ENCODE measurements around the gene ATG14. TPM values are rescaled to one million over a fixed set of nuclear protein-coding genes. Genes with fewer than 3 reads are reported as not detected.
"Not testable (repeated sequence)": the region's sequence is repeated elsewhere in the genome, so short reads cannot be mapped to it uniquely, and the experiment has no call there.

Gene ATG14
- polyA plus RNA-seq, 3 donors: 1.8 to 6.8 (median 3.3) TPM

- no peak for DNase-seq
- Histone ChIP-seq H3K9ac (ENCODE audit: insufficient read depth, low read length, poor library complexity, severe bottlenecking) (no peak overlapping the region), H3K4me2 (replicated peaks; ENCODE audit: extremely low read depth, low read length, poor library complexity, severe bottlenecking) (no peak overlapping the region), H3K4me1 (ENCODE audit: control insufficient read depth in 1 of 2, insufficient read depth in 2 of 2, low read length in 2 of 2) (no peaks in the 10 kb centered on the region), H4K20me1 (ENCODE audit: insufficient read depth, low read length) (no peaks in the 10 kb centered on the region), H3K4me3 (replicated peaks in 1 of 3; ENCODE audit: low read depth in 2 of 3, low read length in 3 of 3) (no peak overlapping the region), H2AFZ (ENCODE audit: insufficient read depth, low read depth, low read length, poor library complexity, severe bottlenecking) (no peak overlapping the region), H3K9me3 (replicated peaks in 1 of 2; ENCODE audit: control insufficient read depth in 1 of 2, insufficient read depth in 1 of 2, low read length in 2 of 2) (no peaks in the 10 kb centered on the region), H3K27me3 (ENCODE audit: control insufficient read depth in 2 of 2, insufficient read depth in 2 of 2, low read length in 2 of 2) (no peaks in the 10 kb centered on the region), H3K27ac (ENCODE audit: low read depth in 1 of 2, low read length in 2 of 2) (no peak overlapping the region), H3K36me3 (replicated peaks in 1 of 2; ENCODE audit: control insufficient read depth in 1 of 2, insufficient read depth in 2 of 2, low read length in 2 of 2) (peaks cover 49 to 94% of the 10 kb centered on the region in 2 donors), H3K79me2 (ENCODE audit: insufficient read depth, low read length) (no peaks in the 10 kb centered on the region)
- no peaks in the 10 kb centered on the region for H3K9me3 Mint-ChIP-seq
- no peak for TF ChIP-seq CTCF (IDR thresholded peaks at IDR 0.05)
- no peaks in the 10 kb centered on the region for H3K4me1 Mint-ChIP-seq
- H3K27ac Mint-ChIP-seq: peak overlapping the region in 2 of 7 donors; percentile 20 to 21
- H3K27me3 Mint-ChIP-seq (ENCODE audit: low read depth in 3 of 3): peaks cover 0 to 2% (median 0%) of the 10 kb centered on the region in 3 donors
- no peak overlapping the region for H3K4me3 Mint-ChIP-seq
- intact Hi-C loops (cut with micrococcal nuclease): no loop called here
- H3K36me3 Mint-ChIP-seq: peaks cover 75 to 93% of the 10 kb centered on the region in 2 donors
- WGBS (ENCODE audit: insufficient coverage): 97% methylated on average over 3 of the region's 3 CpGs
Measured at GRCh38 chr14:55384536-55384935, 27.1 kb downstream of the ATG14 start.

DNA sequence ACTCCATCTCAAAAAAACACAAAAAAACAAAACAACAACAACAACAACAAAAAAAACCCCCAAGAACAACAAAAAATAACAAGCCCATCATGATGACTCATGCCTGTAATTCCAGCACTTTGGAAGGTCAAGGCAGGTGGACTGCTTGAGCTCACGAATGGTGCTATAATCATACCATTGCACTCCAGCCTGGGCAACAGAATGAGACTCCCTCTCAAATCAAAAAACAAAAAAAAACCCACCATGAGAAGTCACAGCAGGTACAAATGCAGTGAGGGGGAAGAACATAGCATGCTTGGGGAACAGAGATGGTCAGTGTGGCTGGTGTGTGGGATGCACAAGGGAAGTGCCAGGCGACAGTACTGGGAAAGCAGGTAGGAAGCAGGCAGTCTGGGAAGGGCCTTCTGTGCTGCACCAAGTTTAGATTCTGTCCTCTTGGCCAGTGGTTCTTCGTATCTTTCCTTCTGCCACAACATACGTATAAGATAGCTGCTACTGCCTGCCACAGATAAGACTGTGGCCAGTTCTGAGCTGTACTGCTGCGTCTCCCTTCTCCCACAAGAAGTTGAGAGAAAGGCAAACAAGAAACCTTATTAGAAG is 28.0 kb downstream of the ATG14 start:
- Histone ChIP-seq H2AFZ (ENCODE audit: insufficient read depth, low read depth, low read length, poor library complexity, severe bottlenecking) (no peak overlapping the region), H3K4me3 (replicated peaks in 1 of 3; ENCODE audit: low read depth in 2 of 3, low read length in 3 of 3) (no peak overlapping the region), H3K27me3 (ENCODE audit: control insufficient read depth in 2 of 2, insufficient read depth in 2 of 2, low read length in 2 of 2) (no peaks in the 10 kb centered on the region), H3K36me3 (replicated peaks in 1 of 2; ENCODE audit: control insufficient read depth in 1 of 2, insufficient read depth in 2 of 2, low read length in 2 of 2) (peaks cover 49 to 92% of the 10 kb centered on the region in 2 donors), H3K4me2 (replicated peaks; ENCODE audit: extremely low read depth, low read length, poor library complexity, severe bottlenecking) (no peak overlapping the region), H3K79me2 (ENCODE audit: insufficient read depth, low read length) (no peaks in the 10 kb centered on the region), H3K4me1 (ENCODE audit: control insufficient read depth in 1 of 2, insufficient read depth in 2 of 2, low read length in 2 of 2) (no peaks in the 10 kb centered on the region), H3K27ac (ENCODE audit: low read depth in 1 of 2, low read length in 2 of 2) (no peak overlapping the region), H3K9me3 (replicated peaks in 1 of 2; ENCODE audit: control insufficient read depth in 1 of 2, insufficient read depth in 1 of 2, low read length in 2 of 2) (no peaks in the 10 kb centered on the region), H3K9ac (ENCODE audit: insufficient read depth, low read length, poor library complexity, severe bottlenecking) (no peak overlapping the region), H4K20me1 (ENCODE audit: insufficient read depth, low read length) (no peaks in the 10 kb centered on the region)
- no peak for TF ChIP-seq CTCF (IDR thresholded peaks at IDR 0.05)
- WGBS (ENCODE audit: insufficient coverage): 90% methylated on average over 3 of the region's 5 CpGs
- intact Hi-C loops (cut with micrococcal nuclease): no loop called here
- Mint-ChIP-seq H3K36me3 (peaks cover 69 to 91% of the 10 kb centered on the region in 2 donors), H3K9me3 (no peaks in the 10 kb centered on the region), H3K4me3 (no peak overlapping the region), H3K4me1 (no peaks in the 10 kb centered on the region), H3K27ac (peak overlapping the region in 5 of 7 donors; percentile 1 to 55 (median 20)), H3K27me3 (ENCODE audit: low read depth in 3 of 3) (peaks cover 0 to 2% (median 0%) of the 10 kb centered on the region in 3 donors)
- no peak for DNase-seq

- H3K4me1 ChIP-seq (ENCODE audit: control insufficient read depth in 1 of 2, insufficient read depth in 2 of 2, low read length in 2 of 2); H3K27ac ChIP-seq (ENCODE audit: low read depth in 1 of 2, low read length in 2 of 2); H3K9me3 ChIP-seq (replicated peaks in 1 of 2; ENCODE audit: control insufficient read depth in 1 of 2, insufficient read depth in 1 of 2, low read length in 2 of 2); H3K27me3 Mint-ChIP-seq (ENCODE audit: low read depth in 3 of 3); intact Hi-C loops (cut with micrococcal nuclease); H3K9ac ChIP-seq (ENCODE audit: insufficient read depth, low read length, poor library complexity, severe bottlenecking); H3K79me2 ChIP-seq (ENCODE audit: insufficient read depth, low read length); H3K4me3 Mint-ChIP-seq; H4K20me1 ChIP-seq (ENCODE audit: insufficient read depth, low read length); H3K27me3 ChIP-seq (ENCODE audit: control insufficient read depth in 2 of 2, insufficient read depth in 2 of 2, low read length in 2 of 2); H3K4me1 Mint-ChIP-seq; DNase-seq; H2AFZ ChIP-seq (ENCODE audit: insufficient read depth, low read depth, low read length, poor library complexity, severe bottlenecking); H3K4me2 ChIP-seq (replicated peaks; ENCODE audit: extremely low read depth, low read length, poor library complexity, severe bottlenecking); H3K9me3 Mint-ChIP-seq; H3K4me3 ChIP-seq (replicated peaks in 1 of 3; ENCODE audit: low read depth in 2 of 3, low read length in 3 of 3): not testable (repeated sequence)
- WGBS (ENCODE audit: insufficient coverage): 100% methylated on average over 5 of the region's 10 CpGs
- H3K36me3 Mint-ChIP-seq: peaks cover 70 to 91% of the 10 kb centered on the region in 2 donors
- H3K36me3 ChIP-seq (replicated peaks in 1 of 2; ENCODE audit: control insufficient read depth in 1 of 2, insufficient read depth in 2 of 2, low read length in 2 of 2): peaks cover 55 to 92% of the 10 kb centered on the region in 2 donors
- peak overlapping the region in 2 of 7 donors; percentile 1 to 14 for H3K27ac Mint-ChIP-seq
Measured at GRCh38 chr14:55383056-55383466, 28.6 kb downstream of the ATG14 start.

All from CD14-positive monocyte (primary cell).